HG03565 (cell line): ENCODE results near the gene CBX2.

Source experiments
- ATAC-seq: cut with Tn5 transposase; IDR thresholded peaks from one replicate; pipeline ENCODE4 v1.9.1; 2021; ENCODE audit warnings: mild to moderate bottlenecking, moderate library complexity; ENCODE audit not compliant: unreplicated experiment

The CBX2 gene

GRCh38 chr17:79826204-79826680 is 48.3 kb downstream of the CBX2 start:
- no peak for ATAC-seq

- ATAC-seq: no peak
Measured at GRCh38 chr17:79826841-79827578, 49.1 kb downstream of the CBX2 start.

- no peak for ATAC-seq
Measured at GRCh38 chr17:79829004-79829403, 51.1 kb downstream of the CBX2 start.

- no peak for ATAC-seq
Measured at GRCh38 chr17:79829457-79829856, 51.5 kb downstream of the CBX2 start.

GRCh38 chr17:79830303-79830702 is 52.4 kb downstream of the CBX2 start:
- ATAC-seq: no peak

GRCh38 chr17:79830763-79831264 is 52.9 kb downstream of the CBX2 start:
- no peak for ATAC-seq

GRCh38 chr17:79831265-79832217 is 53.6 kb downstream of the CBX2 start:
- no peak for ATAC-seq

- ATAC-seq: no peak
Measured at GRCh38 chr17:79832218-79833109, 54.5 kb downstream of the CBX2 start.

- no peak for ATAC-seq
Measured at GRCh38 chr17:79833110-79833450, 55.1 kb downstream of the CBX2 start.

GRCh38 chr17:79833744-79834564 is 56.0 kb downstream of the CBX2 start:
- no peak for ATAC-seq

GRCh38 chr17:79834565-79835469 is 56.9 kb downstream of the CBX2 start:
- no peak for ATAC-seq

GRCh38 chr17:79835470-79835899 is 57.5 kb downstream of the CBX2 start:
- ATAC-seq: no peak

GRCh38 chr17:79835953-79836509 is 58.1 kb downstream of the CBX2 start:
- ATAC-seq: no peak

GRCh38 chr17:79836510-79836971 is 58.6 kb downstream of the CBX2 start:
- ATAC-seq: no peak

GRCh38 chr17:79836972-79837887 is 59.3 kb downstream of the CBX2 start:
- ATAC-seq: no peak
